Limb (tissue), 2 donors: Measurements from ENCODE around the gene SPDYE16.
"Not testable (repeated sequence)": the region's sequence is repeated elsewhere in the genome, so short reads cannot be mapped to it uniquely, and the experiment has no call there.

ENCODE experiments used
- DNase-seq, 2 donors: peaks; one replicate each; pipeline ENCODE4 v3.0.0-alpha.2; 2016; ENCODE audit errors: extremely low spot score in 2 of 2

The SPDYE16 gene

DNA sequence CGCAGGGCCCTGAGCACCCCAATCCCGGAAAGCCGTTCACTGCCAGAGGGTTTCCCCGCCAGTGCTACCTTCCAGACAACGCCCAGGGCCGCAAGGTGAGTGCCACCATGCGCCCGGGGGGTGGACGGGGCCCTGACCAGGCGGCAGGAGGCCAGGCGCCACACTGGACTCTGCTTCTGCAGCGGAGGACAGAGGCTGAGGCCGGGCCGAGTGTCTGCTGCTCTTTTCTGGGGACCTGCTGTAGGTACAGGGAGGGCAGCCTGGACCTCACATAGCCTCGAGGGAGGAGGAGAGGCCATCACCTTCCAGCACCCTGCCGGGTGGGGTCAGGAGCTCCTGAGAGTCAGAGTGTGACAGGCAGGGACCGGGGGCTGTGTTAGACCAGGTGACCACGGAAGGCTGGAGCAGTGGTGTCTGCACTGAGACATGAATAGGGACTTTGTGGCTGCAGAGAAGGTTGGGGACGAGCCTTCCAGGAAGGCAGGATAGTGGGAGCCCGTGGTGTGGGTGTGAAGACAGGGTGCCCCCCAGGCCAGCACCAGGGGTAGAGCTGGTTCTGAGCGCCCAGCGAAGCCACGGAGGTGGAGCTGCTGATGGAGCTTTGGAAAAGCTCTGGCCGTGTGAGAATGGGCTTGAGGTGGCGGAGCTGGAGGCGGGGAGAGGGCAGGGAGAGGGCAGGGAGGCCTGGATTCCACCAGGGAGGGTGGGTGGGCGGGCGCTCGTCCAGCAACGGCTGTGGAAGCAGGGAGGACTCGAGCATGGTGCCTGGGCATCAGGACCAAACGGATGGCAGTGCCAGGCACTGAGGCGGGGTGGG lies 38.5 kb downstream of the SPDYE16 start:
- not testable (repeated sequence) for DNase-seq

DNA sequence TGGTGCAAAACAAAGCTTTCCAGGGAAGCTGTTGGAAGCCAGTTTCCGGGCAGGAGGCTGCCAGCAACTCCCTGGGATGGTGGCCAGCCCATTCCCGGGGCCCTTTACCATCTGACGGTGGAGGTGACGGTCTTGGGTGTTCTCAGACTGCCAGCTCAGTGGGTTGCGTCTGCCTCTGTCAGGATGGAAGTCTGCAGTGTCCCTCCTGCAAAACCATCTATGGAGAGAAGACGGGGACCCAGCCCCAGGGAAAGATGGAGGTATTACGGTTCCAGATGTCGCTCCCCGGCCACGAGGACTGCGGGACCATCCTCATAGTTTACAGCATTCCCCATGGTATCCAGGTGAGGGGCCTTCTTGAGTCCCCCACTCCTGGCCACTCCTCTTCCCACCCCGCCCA lies 39.9 kb downstream of the SPDYE16 start:
- DNase-seq = not testable (repeated sequence)

GRCh38 chr7:76502836-76503235 lies 40.3 kb downstream of the SPDYE16 start:
- DNase-seq = not testable (repeated sequence)

GRCh38 chr7:76502224-76502623 lies 40.9 kb downstream of the SPDYE16 start:
- not testable (repeated sequence) for DNase-seq

GRCh38 chr7:76499924-76500241 lies 43.2 kb downstream of the SPDYE16 start:
- not testable (repeated sequence) for DNase-seq

DNA sequence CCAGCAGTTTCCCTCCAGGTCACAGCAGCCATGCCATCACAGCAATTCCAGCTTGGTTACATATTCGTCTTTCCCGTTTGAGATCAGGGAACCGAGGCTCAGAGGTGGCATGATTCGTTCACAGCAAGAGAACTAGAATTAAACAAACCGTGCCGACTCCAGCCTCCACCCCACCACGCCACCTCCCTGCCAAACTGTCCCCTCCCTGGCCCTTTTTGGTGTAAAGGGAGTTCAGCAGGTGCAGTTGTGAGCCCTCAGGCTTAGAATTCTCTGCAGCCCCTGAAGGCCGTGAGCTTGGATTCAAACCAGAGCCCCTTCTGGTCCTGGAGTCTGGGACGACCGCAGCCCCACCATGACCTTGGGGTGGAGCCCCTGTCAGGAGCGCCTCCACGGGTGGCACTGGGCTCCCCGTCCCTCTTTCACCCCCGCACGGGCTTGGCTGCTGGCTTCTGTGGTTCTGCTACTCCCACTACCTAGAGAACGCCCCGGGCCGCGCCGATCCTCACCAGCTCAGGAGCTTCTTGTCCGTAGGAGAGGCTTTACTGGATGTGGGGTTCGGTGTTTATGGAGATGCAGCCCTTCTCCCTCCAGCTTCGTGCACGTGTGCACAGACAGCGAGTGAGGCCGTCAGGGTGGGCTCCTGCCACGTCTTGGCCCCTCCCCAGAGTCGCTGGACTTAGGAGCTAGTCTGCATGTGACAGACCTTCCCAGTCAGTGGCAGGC lies 43.7 kb downstream of the SPDYE16 start:
- DNase-seq = not testable (repeated sequence)

DNA sequence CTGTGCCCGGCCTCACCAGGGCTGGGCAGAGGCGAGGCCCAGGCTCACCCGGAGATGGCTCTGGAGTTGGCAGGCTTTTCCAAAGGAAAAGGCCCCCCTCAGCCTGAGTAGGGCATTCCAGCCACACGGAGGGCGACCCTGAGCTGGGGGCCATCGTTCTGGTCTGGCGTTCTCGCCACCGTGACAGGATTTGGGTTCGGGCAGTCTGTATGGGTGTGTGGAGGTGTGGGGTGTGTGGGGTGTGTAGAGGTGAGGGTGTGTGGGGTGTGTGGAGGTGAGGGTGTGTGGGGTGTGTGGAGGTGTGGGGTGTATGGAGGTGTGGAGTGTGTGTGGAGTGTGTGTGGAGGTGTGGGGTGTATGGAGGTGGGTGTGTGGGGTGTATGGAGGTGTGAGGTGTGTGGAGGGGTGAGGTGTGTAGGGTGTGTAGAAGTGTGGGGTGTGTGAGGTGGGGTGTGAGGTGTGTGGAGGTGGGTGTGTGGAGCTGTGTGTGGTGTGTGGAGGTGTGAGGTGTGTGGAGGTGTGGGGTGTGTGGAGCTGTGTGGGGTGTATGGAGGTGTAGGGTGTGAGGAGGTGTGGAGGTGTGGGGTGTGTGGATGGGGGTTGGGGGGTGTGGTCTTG lies 44.4 kb downstream of the SPDYE16 start:
- DNase-seq = not testable (repeated sequence)

DNA sequence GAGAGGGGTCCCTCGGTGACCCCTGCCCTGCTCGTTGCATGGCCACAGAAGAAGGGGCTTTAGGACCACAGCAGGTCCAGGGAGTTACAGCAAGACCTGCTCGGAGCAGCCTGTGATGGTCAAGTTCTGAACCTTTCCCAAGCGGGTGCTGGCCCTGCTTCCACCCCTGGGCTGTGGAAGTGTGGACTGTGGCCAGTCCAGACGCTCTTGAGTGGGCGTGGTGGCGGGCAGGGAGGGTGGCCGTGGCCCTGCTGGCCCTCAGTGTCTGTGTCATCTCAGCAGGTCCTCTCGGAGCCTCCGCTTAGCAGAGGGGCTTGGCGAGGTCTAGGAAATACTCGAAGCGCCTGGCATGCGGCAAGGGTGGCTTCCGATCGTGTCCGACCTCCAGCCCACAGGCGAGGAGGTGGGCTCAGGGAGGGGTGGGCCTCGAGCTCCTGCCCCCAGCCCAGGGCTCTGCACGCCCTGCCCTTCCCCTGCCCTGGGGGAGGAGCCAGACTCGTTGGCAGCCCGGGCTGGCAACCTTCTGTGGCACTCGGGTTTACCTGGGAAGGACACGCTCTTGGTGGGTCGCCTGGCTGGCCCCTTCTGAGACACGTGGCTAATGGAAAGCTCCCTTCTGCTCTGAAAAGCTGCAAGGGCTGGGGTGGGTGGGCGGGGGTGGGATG lies 45.0 kb downstream of the SPDYE16 start:
- DNase-seq = not testable (repeated sequence)

DNA sequence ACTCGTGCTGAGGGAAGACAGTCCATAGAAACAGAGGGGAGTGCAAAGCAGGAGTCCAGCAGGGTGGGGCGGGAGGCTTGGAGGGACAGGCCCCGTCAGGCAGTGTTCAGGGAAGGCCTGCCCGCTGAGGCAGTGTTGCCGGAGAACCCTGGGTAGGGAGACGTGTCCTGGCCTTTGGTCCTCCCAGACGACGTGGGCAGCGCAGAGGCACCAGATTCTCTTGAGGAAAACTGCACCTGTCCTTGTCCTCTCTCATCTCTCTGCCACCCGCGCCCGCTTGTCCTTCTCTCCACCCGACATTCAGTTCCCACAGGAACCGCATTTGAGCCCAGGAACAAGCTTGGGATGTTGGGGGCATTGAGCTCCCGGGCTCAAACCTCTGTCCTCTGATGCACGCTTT lies 47.4 kb downstream of the SPDYE16 start:
- not testable (repeated sequence) for DNase-seq

DNA sequence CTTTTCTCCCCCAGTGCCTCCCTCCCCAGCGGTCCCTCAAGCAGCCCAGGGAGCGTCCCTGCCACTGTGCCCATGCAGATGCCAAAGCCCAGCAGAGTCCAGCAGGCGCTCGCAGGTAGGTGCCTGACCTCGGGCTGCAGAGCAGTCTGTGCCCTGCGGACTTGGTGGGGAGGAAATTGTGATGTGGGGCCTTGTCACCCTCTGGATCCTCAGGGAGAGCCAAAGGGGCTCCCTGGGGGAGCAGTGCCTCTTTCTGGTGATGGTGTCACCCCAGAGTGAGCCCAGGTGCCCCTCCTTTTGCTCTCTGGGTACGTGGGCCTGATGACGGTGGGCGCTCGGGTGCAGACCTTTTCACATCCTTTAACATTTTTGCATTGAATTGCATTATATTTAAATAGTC lies 51.0 kb downstream of the SPDYE16 start:
- DNase-seq = not testable (repeated sequence)

- DNase-seq = not testable (repeated sequence)
Measured at GRCh38 chr7:76487969-76488368, 55.1 kb downstream of the SPDYE16 start.

DNA sequence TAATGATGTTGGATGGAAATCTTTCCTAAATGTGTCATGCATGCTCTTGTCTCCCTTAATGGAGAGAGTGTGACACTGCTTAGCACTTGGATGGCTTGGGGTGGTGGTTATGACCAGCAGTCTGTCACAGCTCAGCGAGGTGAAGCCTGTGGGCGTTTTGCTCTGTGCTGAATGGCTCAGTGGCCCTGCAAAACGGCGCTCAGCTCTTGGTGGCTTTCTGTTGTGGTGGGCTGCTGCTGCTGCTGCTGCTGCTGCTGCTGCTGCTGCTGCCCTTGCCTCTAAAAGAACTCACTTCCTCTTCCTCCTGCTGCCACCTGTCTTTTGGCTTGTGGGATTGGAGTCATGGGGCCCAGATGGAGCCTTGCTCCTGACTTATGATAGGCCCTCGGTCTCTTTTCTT lies 56.5 kb downstream of the SPDYE16 start:
- not testable (repeated sequence) for DNase-seq

DNA sequence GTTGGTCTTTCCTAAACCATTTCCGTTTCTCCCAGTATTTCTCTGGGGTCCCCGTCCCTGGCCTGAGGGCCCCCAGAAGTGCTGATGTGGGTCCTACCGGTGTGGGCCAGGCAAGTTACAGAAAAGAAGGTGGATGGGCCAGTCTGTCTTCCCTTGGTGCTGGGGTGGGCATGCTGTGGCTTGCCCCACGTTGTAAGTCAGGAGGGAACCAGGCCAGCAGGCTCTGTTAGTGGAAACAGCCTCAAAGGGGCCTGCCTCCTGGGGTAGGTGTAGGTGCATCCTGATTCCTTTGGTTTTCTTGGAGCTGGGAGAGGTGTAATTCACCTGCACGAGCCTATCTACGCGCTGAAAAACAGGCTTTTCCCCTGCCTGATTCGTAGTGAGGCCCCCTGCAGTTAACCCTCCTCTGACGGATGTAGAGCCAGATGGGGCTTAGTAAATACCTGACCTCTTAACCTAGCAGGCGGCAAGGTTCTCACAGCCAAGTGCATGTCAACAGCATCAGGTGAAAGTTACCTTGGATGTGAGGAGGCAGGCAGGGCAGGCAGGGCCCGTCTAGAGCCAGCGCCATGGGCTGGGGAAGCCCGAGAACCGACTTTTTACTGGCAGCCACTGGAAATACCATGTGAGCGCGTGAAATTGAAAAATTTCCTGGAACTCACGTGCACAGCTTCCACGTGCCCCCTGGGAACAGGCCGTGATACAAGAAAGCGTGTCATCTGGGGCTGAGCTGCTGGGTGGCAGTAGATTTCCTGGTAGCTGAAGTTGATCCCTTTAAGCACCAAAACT lies 57.1 kb downstream of the SPDYE16 start:
- DNase-seq = not testable (repeated sequence)

DNA sequence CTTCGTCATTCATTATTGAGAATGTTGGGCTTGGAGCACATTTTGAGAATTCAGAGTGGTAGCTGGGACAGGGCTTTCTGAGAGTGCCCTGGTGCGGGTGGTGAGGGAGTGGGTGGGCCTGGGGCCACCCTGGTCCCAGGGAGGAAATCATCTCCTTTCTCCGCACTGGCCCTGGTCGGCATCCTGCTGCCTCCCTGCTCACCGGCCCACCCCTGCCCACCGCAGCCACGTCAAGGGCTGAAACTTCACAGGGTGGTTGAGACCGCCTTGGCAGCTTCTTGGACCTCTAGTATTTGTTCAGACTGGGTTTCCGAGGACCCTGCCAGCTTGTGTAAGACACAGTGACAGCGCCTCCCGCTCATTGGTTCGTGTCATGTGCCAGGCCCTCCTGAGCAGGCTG lies 58.6 kb downstream of the SPDYE16 start:
- not testable (repeated sequence) for DNase-seq

DNA sequence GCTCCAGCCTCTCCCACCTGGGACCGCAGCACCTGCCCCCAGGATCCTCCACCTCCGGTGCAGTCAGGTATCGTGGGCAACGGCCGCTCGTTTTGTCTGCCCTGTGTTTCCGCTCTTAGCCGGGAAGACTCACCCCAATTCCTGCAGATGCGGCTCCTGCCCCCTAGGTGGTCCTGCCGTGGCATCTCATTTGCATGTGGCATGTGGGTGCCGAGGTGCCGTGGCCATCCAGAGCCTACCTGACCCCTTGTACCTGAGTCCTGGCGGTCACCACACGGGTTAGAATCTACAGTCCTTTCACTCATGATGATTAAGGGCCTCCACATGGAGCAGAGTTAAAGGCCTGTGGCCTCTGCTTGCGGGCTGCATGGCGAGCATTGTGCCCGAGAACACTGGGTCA lies 60.0 kb downstream of the SPDYE16 start:
- DNase-seq = not testable (repeated sequence)

DNA sequence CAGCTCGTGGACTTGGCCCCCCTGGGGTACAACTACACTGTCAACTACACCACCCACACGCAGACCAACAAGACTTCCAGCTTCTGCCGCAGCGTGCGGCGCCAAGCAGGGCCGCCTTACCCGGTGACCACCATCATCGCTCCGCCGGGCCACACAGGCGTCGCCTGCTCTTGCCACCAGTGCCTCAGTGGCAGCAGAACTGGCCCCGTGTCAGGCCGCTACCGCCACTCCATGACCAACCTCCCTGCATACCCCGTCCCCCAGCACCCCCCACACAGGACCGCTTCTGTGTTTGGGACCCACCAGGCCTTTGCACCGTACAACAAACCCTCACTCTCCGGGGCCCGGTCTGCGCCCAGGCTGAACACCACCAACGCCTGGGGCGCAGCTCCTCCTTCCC lies 60.4 kb downstream of the SPDYE16 start:
- DNase-seq = not testable (repeated sequence)
